ENCODE measurements around the gene IFIT2.

DNA sequence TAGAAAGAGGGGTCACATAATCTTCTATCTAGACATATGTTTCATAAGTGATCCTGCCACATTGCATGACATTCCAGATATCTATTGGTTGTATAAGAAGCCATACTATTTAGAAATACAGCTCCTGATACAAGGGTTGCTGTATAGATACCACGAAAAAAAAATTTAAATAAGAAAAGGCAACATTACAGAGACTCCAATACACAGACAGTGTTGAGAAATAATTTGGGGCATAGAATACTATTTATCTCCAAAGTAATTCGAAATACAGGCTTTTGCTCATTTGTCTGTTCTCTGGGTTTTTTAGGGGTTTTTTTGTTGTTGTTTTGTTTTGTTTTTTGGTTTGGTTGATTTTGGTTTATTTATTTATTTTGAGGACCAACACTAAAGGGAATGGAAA, 2.6 kb downstream of the IFIT2 start:
- TF ChIP-seq, protein P1, sequence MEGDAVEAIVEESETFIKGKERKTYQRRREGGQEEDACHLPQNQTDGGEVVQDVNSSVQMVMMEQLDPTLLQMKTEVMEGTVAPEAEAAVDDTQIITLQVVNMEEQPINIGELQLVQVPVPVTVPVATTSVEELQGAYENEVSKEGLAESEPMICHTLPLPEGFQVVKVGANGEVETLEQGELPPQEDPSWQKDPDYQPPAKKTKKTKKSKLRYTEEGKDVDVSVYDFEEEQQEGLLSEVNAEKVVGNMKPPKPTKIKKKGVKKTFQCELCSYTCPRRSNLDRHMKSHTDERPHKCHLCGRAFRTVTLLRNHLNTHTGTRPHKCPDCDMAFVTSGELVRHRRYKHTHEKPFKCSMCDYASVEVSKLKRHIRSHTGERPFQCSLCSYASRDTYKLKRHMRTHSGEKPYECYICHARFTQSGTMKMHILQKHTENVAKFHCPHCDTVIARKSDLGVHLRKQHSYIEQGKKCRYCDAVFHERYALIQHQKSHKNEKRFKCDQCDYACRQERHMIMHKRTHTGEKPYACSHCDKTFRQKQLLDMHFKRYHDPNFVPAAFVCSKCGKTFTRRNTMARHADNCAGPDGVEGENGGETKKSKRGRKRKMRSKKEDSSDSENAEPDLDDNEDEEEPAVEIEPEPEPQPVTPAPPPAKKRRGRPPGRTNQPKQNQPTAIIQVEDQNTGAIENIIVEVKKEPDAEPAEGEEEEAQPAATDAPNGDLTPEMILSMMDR (IDR thresholded peaks at IDR 0.05), result no peak
- TF ChIP-seq POLR2A (IDR thresholded peaks at IDR 0.05), result no peak

Measured in esophagus squamous epithelium (tissue), 4 donors.